GM23338 (cell line): ENCODE results near the gene FARS2. TPM values are rescaled to one million over a fixed set of nuclear protein-coding genes. Genes with fewer than 3 reads are reported as not detected.

ENCODE experiments used
- ATAC-seq: fragments of 200-7000 bp; cut with Tn5 transposase; 3 replicates; pipeline ENCODE4 v1.9.1; 2020
- DNase-seq: peaks from one replicate; pipeline ENCODE4 v3.0.0-alpha.2; 2015; ENCODE audit warnings: low spot score
- H2AFZ ChIP-seq: fragments of 200-600 bp; sonication (generic); 2 replicates; pipeline ENCODE4 v1.8.0; 2016; ENCODE audit warnings: antibody characterized with exemption, mild to moderate bottlenecking, moderate library complexity
- H3F3A ChIP-seq: fragments of 200-600 bp; sonication (generic); replicated peaks from 2 replicates; pipeline ENCODE4 v1.8.0; 2017; ENCODE audit warnings: antibody characterized with exemption, mixed run types, low read depth
- H3K27ac ChIP-seq: fragments of 200-600 bp; sonication (generic); 2 replicates; pipeline ENCODE4 v1.6.1; 2016; ENCODE audit warnings: low read depth
- H3K27me3 ChIP-seq: fragments of 200-600 bp; sonication (generic); 2 replicates; pipeline ENCODE4 v1.8.0; 2016; ENCODE audit warnings: mild to moderate bottlenecking, mixed run types, moderate library complexity; ENCODE audit not compliant: insufficient read depth
- H3K36me3 ChIP-seq: fragments of 200-600 bp; sonication (generic); 2 replicates; pipeline ENCODE4 v1.8.0; 2016; ENCODE audit warnings: mild to moderate bottlenecking; ENCODE audit not compliant: insufficient read depth
- H3K4me1 ChIP-seq: fragments of 200-600 bp; sonication (generic); 2 replicates; pipeline ENCODE4 v1.8.0; 2016; ENCODE audit warnings: mild to moderate bottlenecking, moderate library complexity; ENCODE audit not compliant: insufficient read depth
- H3K4me2 ChIP-seq: fragments of 200-600 bp; sonication (generic); 2 replicates; pipeline ENCODE4 v1.7.1; 2017; ENCODE audit warnings: mixed run types
- H3K4me3 ChIP-seq: fragments of 200-600 bp; sonication (generic); 2 replicates; pipeline ENCODE4 v1.6.1; 2016; ENCODE audit warnings: mixed run types
- H3K79me2 ChIP-seq: fragments of 200-600 bp; sonication (generic); replicated peaks from 2 replicates; pipeline ENCODE4 v1.8.0; 2017; ENCODE audit warnings: mild to moderate bottlenecking; ENCODE audit not compliant: insufficient read depth
- H3K9me2 ChIP-seq: fragments of 200-600 bp; sonication (generic); 2 replicates; pipeline ENCODE4 v1.8.0; 2017; ENCODE audit not compliant: insufficient read depth
- H4K20me1 ChIP-seq: fragments of 200-600 bp; sonication (generic); replicated peaks from 2 replicates; pipeline ENCODE4 v1.8.0; 2017; ENCODE audit warnings: mild to moderate bottlenecking; ENCODE audit not compliant: insufficient read depth
- H3K27ac Mint-ChIP-seq: 2 replicates; pipeline ENCODE4 v1.8.0; 2020; ENCODE audit warnings: inconsistent platforms, mild to moderate bottlenecking, moderate library complexity, mixed read lengths
- H3K27me3 Mint-ChIP-seq: 3 replicates; pipeline ENCODE4 v1.8.0; 2022; ENCODE audit warnings: low read depth, mild to moderate bottlenecking, moderate library complexity, mixed read lengths, inconsistent platforms; ENCODE audit not compliant: insufficient read depth, poor library complexity
- H3K36me3 Mint-ChIP-seq: 3 replicates; pipeline ENCODE4 v1.8.0; 2021; ENCODE audit warnings: low read depth, mild to moderate bottlenecking, inconsistent platforms, moderate library complexity, mixed read lengths
- H3K4me1 Mint-ChIP-seq: 3 replicates; pipeline ENCODE4 v1.8.0; 2020; ENCODE audit warnings: mild to moderate bottlenecking, inconsistent platforms, mixed read lengths
- H3K4me3 Mint-ChIP-seq: 3 replicates; pipeline ENCODE4 v1.8.0; 2021; ENCODE audit warnings: moderate library complexity, mild to moderate bottlenecking, inconsistent platforms, mixed read lengths
- H3K9me3 Mint-ChIP-seq: 3 replicates; pipeline ENCODE4 v1.8.0; 2020; ENCODE audit warnings: moderate library complexity, mild to moderate bottlenecking, inconsistent platforms, mixed read lengths
- EZH2 ChIP-seq: fragments of 200-600 bp; sonication (generic); IDR thresholded peaks from one replicate; pipeline ENCODE4 v1.8.0; 2017; ENCODE audit warnings: antibody characterized with exemption, mild to moderate bottlenecking, low read depth; ENCODE audit not compliant: unreplicated experiment
- NANOG ChIP-seq: IDR thresholded peaks from 2 replicates; pipeline ENCODE4 v1.6.1; 2016; ENCODE audit warnings: antibody characterized with exemption, borderline replicate concordance
- REST ChIP-seq: IDR thresholded peaks from one replicate; pipeline ENCODE4 v1.6.1; 2018; ENCODE audit warnings: antibody characterized with exemption; ENCODE audit not compliant: unreplicated experiment
- STAT1 ChIP-seq: IDR thresholded peaks from one replicate; pipeline ENCODE4 v1.6.1; 2016; ENCODE audit warnings: antibody characterized with exemption; ENCODE audit not compliant: unreplicated experiment
- ZNF331 ChIP-seq: fragments of 250-450 bp; sonication (Bioruptor Pico); IDR thresholded peaks from 2 replicates; pipeline ENCODE4 v1.5.0; 2020; ENCODE audit warnings: low read depth, mild to moderate bottlenecking, moderate library complexity
- ZNF462 ChIP-seq: fragments of 250-450 bp; sonication (Bioruptor Pico); IDR thresholded peaks from 2 replicates; pipeline ENCODE4 v1.5.0; 2020; ENCODE audit warnings: mild to moderate bottlenecking, moderate library complexity
- polyA plus RNA-seq: library from polyadenylated mRNA; unstranded; fragments of >200 nt; fragmentation: Nextera tagmentation; extraction: Ambion mirVana; gene quantifications from 2 replicates; pipeline ENCODE4 v1.2.1, GENCODE V29; 2016
- total RNA-seq: library from RNA; depleted of rRNA; stranded (reverse); fragments of >200 nt; shearing (Covaris generic); gene quantifications from 2 replicates; pipeline ENCODE4 v1.2.3, GENCODE V29; 2014

Gene FARS2
- total and polyA plus RNA-seq, 2 experiments from 2014 or later: 7.6 to 19.0 TPM

DNA sequence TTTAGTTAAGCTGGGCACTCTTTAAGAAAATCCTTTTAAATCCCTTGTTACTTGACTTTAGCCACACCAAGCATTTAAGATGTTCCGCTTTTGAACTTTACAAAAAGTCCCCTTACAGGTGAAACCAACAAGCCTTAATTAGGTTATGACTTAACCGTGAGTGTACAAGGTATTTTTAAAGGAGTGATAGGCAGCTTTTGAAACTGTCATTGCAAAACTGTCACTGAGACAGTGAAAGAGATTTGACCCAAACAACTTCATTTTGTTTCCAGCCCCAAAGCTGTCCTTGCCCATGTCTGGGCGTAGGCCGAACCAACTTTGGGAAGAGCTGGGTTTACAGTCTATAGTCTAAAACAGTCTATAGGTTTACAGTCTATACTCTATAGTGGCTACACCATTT is 305.4 kb downstream of the FARS2 start (continued):
- no peak for TF ChIP-seq REST

DNA sequence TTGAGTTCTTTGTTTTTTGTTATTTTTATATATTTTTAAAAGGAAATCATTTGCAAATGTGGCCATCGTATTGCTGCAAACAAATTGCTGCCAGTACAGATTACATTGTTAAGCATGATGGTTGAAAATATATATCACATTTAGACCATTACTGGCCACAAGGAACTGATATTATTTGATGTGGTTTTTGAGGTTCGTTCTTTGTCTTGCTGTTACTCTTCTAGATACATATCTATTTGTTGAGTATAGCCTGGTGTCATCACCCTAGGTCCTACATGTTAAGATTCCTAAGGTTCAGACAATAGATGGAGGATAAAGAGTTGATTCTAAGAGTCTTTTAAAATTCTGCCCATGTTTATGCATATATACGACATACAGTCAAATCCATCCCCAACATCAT is 306.0 kb downstream of the FARS2 start:
- H3K36me3 Mint-ChIP-seq: peaks cover 10% of the 10 kb centered on the region; the same call in 2 of the 3 replicates

More for the DNA sequence above, 306.0 kb downstream of the FARS2 start:
- Histone ChIP-seq H3K4me1 (peaks cover 21% of the 10 kb centered on the region), H3K4me2 (no peak overlapping the region), H4K20me1 (no peaks in the 10 kb centered on the region), H3K27me3 (no peaks in the 10 kb centered on the region), H3K4me3 (no peak overlapping the region), H2AFZ (no peak overlapping the region), H3K27ac (no peak overlapping the region), H3K36me3 (no peaks in the 10 kb centered on the region), H3F3A (no peaks in the 10 kb centered on the region), H3K9me2 (no peaks in the 10 kb centered on the region), H3K79me2 (no peaks in the 10 kb centered on the region)
- TF ChIP-seq ZNF462 (CRISPR knock-in tag) (no peak), EZH2 (no peak), NANOG (no peak), ZNF331 (CRISPR knock-in tag) (no peak), STAT1 (no peak)
- Mint-ChIP-seq H3K4me3 (no peak overlapping the region), H3K4me1 (peaks cover 24% of the 10 kb centered on the region), H3K9me3 (peaks cover 12% of the 10 kb centered on the region), H3K27ac (no peak overlapping the region), H3K27me3 (peaks cover 4% of the 10 kb centered on the region)
- no peak for DNase-seq
- no peak for ATAC-seq
